ENCODE results near the gene MISFA. TPM values are rescaled to one million over a fixed set of nuclear protein-coding genes. Genes with fewer than 3 reads are reported as not detected.

MISFA gene
- total RNA-seq, 1 experiment from 2014 or later, result 3.7 TPM

GRCh38 chr11:18608376-18608775 is 8.8 kb downstream of the MISFA start:
- H3K9me3 ChIP-seq (ENCODE audit: control insufficient read depth, low read depth, low read length), result no peaks in the 10 kb centered on the region
- Mint-ChIP-seq H3K27ac (no peak overlapping the region), H3K36me3 (ENCODE audit: insufficient read depth in 1 of 3, low read depth in 3 of 3) (peaks cover 2 to 31% (median 20%) of the 10 kb centered on the region in 3 experiments; a peak in 6 of 7 replicates), H3K9me3 (no peaks in the 10 kb centered on the region), H3K27me3 (ENCODE audit: low read depth) (no peaks in the 10 kb centered on the region), H3K4me3 (no peak overlapping the region), H3K4me1 (peaks cover 6 to 7% of the 10 kb centered on the region in 2 experiments)
- H3K79me2 ChIP-seq (ENCODE audit: insufficient read depth, low read length), result no peaks in the 10 kb centered on the region
- no peak overlapping the region for H4K8ac ChIP-seq (replicated peaks; ENCODE audit: insufficient read length, low read depth, low read length)
- no peak overlapping the region for H3K18ac ChIP-seq (ENCODE audit: insufficient read length, low read depth, low read length)
- no peak overlapping the region for H3T11ph ChIP-seq (ENCODE audit: low read length)
- H2BK5ac ChIP-seq (ENCODE audit: insufficient read length, low read length), result no peak overlapping the region
- H3K23ac ChIP-seq (ENCODE audit: insufficient read length, low read depth, low read length), result no peak overlapping the region
- H2BK120ac ChIP-seq (ENCODE audit: low read depth, low read length, poor library complexity, severe bottlenecking), result no peak overlapping the region
- H3K27ac ChIP-seq (ENCODE audit: insufficient read length, low read depth, low read length), result no peak overlapping the region
- DNase-seq, result no peak
- no peak overlapping the region for H2BK15ac ChIP-seq (ENCODE audit: low read depth, low read length)
- H3K79me1 ChIP-seq (ENCODE audit: insufficient read depth, low read depth, low read length, poor library complexity, severe bottlenecking), result no peaks in the 10 kb centered on the region
- no peak overlapping the region for H2AK5ac ChIP-seq (ENCODE audit: insufficient read length, low read length)
- no peaks in the 10 kb centered on the region for H3K4me1 ChIP-seq (ENCODE audit: insufficient read depth, low read length)
- H3K4ac ChIP-seq (ENCODE audit: low read depth, low read length), result no peak overlapping the region
- no CpG with 5 or more reads among the region's 3 CpGs for WGBS (ENCODE audit: extremely low coverage, insufficient read length, low lambda C conversion rate)
- H4K20me1 ChIP-seq (ENCODE audit: control insufficient read depth, insufficient read depth, insufficient read length), result no peaks in the 10 kb centered on the region
- TF ChIP-seq, protein P1, sequence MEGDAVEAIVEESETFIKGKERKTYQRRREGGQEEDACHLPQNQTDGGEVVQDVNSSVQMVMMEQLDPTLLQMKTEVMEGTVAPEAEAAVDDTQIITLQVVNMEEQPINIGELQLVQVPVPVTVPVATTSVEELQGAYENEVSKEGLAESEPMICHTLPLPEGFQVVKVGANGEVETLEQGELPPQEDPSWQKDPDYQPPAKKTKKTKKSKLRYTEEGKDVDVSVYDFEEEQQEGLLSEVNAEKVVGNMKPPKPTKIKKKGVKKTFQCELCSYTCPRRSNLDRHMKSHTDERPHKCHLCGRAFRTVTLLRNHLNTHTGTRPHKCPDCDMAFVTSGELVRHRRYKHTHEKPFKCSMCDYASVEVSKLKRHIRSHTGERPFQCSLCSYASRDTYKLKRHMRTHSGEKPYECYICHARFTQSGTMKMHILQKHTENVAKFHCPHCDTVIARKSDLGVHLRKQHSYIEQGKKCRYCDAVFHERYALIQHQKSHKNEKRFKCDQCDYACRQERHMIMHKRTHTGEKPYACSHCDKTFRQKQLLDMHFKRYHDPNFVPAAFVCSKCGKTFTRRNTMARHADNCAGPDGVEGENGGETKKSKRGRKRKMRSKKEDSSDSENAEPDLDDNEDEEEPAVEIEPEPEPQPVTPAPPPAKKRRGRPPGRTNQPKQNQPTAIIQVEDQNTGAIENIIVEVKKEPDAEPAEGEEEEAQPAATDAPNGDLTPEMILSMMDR (conservative IDR thresholded peaks at IDR 0.05), result no peak
- H4K91ac ChIP-seq (ENCODE audit: insufficient read length, low read depth, low read length), result no peak overlapping the region
- H4K5ac ChIP-seq (ENCODE audit: insufficient read length, low read depth, low read length), result no peak overlapping the region
- no peak overlapping the region for H2AFZ ChIP-seq (ENCODE audit: low read length)
- H2BK12ac ChIP-seq (ENCODE audit: insufficient read length, low read depth, low read length), result no peak overlapping the region
- H3K9ac ChIP-seq (ENCODE audit: extremely low read depth, insufficient read length, low read length), result no peak overlapping the region
- H2BK20ac ChIP-seq (ENCODE audit: low read depth, low read length, poor library complexity, severe bottlenecking), result no peak overlapping the region
- H3K23me2 ChIP-seq (ENCODE audit: insufficient read length, low read depth, low read length, poor library complexity, severe bottlenecking), result no peaks in the 10 kb centered on the region
- no peak overlapping the region for H3K56ac ChIP-seq (ENCODE audit: insufficient read length, low read depth, low read length)
- H3K4me2 ChIP-seq (ENCODE audit: insufficient read depth, insufficient read length, low read length), result no peak overlapping the region
- no peaks in the 10 kb centered on the region for H3K27me3 ChIP-seq (ENCODE audit: insufficient read depth, low read length)
- H3K14ac ChIP-seq (ENCODE audit: insufficient read depth, low read length), result no peak overlapping the region

Data from H9 (cell line).